Measurements from ENCODE around the gene ANKRD40.

ANKRD40 gene

DNA sequence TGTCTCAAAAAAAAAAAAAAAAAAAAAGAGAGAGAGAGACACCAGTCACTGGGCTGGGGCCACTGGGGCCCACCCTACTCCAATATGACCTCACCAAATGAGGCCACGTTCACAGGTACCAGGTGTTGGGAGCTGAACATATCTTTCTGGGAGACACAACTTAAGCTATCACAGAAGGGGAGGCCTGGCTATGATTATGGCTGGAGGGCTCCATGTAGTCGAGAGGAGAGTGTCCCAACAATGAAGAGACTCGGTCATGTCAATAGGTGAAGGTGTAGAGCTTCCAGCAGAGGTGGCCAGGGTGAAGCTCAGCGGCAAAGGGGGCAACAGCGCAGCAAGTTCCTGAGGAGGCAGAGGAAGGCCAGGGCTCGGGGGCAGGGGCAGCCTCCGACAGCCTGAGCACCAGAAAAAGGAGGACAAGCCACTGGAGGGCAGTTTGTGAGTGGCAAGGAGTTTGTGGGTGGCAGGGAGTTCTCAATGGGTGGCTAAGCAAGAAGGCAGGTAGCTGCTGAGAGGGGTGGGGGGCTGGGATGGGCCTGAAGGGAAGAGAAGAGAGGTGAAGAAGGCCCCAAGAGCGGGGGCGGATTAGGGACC is 45.0 kb downstream of the ANKRD40 start:
- no peak overlapping the region for H3K4me3 ChIP-seq (ENCODE audit: low read depth, low read length, poor library complexity, severe bottlenecking)
- no peaks in the 10 kb centered on the region for H3K9me3 ChIP-seq (ENCODE audit: low read length)
- no peak overlapping the region for H3K27ac ChIP-seq (ENCODE audit: low read depth, low read length, poor library complexity, severe bottlenecking)
- H3K36me3 ChIP-seq (ENCODE audit: insufficient read depth, low read length), result no peaks in the 10 kb centered on the region
- no peaks in the 10 kb centered on the region; the same call in 1 of the 2 replicates for H3K27me3 ChIP-seq (ENCODE audit: insufficient read depth, low read length)
- H3K9me2 ChIP-seq (ENCODE audit: low read depth, low read length), result no peaks in the 10 kb centered on the region
- H3K79me2 ChIP-seq (ENCODE audit: insufficient read depth, low read length), result no peaks in the 10 kb centered on the region
- H3K9ac ChIP-seq (ENCODE audit: low read length), result no peak overlapping the region
- no peak for TF ChIP-seq EZH2 (IDR thresholded peaks at IDR 0.05; ENCODE audit: borderline replicate concordance, low read length)
- TF ChIP-seq, protein P1, sequence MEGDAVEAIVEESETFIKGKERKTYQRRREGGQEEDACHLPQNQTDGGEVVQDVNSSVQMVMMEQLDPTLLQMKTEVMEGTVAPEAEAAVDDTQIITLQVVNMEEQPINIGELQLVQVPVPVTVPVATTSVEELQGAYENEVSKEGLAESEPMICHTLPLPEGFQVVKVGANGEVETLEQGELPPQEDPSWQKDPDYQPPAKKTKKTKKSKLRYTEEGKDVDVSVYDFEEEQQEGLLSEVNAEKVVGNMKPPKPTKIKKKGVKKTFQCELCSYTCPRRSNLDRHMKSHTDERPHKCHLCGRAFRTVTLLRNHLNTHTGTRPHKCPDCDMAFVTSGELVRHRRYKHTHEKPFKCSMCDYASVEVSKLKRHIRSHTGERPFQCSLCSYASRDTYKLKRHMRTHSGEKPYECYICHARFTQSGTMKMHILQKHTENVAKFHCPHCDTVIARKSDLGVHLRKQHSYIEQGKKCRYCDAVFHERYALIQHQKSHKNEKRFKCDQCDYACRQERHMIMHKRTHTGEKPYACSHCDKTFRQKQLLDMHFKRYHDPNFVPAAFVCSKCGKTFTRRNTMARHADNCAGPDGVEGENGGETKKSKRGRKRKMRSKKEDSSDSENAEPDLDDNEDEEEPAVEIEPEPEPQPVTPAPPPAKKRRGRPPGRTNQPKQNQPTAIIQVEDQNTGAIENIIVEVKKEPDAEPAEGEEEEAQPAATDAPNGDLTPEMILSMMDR (IDR thresholded peaks at IDR 0.05; ENCODE audit: low read length), result no peak
- H2AFZ ChIP-seq (ENCODE audit: low read length), result no peak overlapping the region
- H3F3A ChIP-seq (ENCODE audit: insufficient read depth, low read length), result no peaks in the 10 kb centered on the region
- H3K4me1 ChIP-seq (ENCODE audit: insufficient read depth, low read length, severe bottlenecking), result no peaks in the 10 kb centered on the region
- no peak overlapping the region for H3K4me2 ChIP-seq (ENCODE audit: low read length)
- H4K20me1 ChIP-seq (ENCODE audit: insufficient read depth, low read length), result no peaks in the 10 kb centered on the region

DNA sequence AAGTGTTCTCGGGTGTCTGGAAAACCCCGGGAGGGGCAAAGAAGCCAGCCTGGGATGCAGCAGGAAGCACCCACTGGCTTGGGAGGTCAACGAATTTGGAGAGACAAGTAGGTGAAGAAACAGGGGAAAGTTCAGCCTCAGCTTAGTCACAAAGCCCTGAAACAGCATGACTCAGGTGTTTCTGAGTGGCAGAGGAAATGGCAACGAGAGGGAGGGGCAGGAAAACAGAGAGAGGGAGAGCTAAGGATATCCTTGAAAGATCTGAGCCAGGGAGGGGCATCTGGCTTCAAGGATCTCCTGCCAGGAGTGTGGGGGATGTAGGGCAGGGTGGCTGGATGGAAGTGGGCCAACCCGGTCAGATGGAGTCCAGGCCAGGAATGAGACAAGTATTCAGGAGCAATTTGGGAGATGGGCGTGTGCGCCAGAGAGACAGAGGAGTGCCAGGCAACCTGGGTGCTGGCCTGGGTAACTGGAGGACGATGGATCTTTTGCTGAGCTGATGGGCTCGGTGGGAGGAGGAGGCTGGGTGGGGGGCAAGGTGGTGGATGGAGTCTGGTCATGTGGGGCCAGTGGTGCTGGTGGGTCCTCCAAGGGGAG is 45.8 kb downstream of the ANKRD40 start:
- H3K9me2 ChIP-seq (ENCODE audit: low read depth, low read length), result no peaks in the 10 kb centered on the region
- no peak overlapping the region for H2AFZ ChIP-seq (ENCODE audit: low read length)
- no peaks in the 10 kb centered on the region for H3K79me2 ChIP-seq (ENCODE audit: insufficient read depth, low read length)
- H3K4me3 ChIP-seq (ENCODE audit: low read depth, low read length, poor library complexity, severe bottlenecking), result no peak overlapping the region
- TF ChIP-seq, protein P1 (IDR thresholded peaks at IDR 0.05; ENCODE audit: low read length), result no peak
- no peak for TF ChIP-seq EZH2 (IDR thresholded peaks at IDR 0.05; ENCODE audit: borderline replicate concordance, low read length)
- H4K20me1 ChIP-seq (ENCODE audit: insufficient read depth, low read length), result no peaks in the 10 kb centered on the region
- no peak overlapping the region for H3K4me2 ChIP-seq (ENCODE audit: low read length)
- H3K36me3 ChIP-seq (ENCODE audit: insufficient read depth, low read length), result no peaks in the 10 kb centered on the region
- no peaks in the 10 kb centered on the region for H3K9me3 ChIP-seq (ENCODE audit: low read length)
- no peaks in the 10 kb centered on the region; the same call in 1 of the 2 replicates for H3K27me3 ChIP-seq (ENCODE audit: insufficient read depth, low read length)
- no peaks in the 10 kb centered on the region for H3F3A ChIP-seq (ENCODE audit: insufficient read depth, low read length)
- no peaks in the 10 kb centered on the region for H3K4me1 ChIP-seq (ENCODE audit: insufficient read depth, low read length, severe bottlenecking)
- H3K27ac ChIP-seq (ENCODE audit: low read depth, low read length, poor library complexity, severe bottlenecking), result no peak overlapping the region
- no peak overlapping the region for H3K9ac ChIP-seq (ENCODE audit: low read length)

DNA sequence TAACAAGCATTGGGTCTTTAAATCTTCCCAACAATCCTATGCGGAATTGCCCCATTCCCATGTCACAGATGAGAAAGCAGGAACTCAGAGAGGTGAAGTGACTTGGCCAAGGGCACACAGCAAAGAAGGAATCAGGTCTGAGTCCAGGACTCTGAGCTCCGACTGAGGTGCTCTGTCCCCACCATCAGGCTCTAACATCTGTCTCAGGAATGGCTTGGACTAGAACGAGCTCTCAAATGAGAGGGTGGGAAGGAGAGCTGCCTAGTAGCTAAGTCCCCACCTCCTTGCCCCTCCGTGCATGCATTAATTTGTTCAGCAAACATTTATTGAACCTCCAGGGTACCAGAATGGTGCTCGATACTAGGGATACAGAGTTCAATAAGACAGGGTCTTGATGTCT is 46.4 kb downstream of the ANKRD40 start:
- Histone ChIP-seq H3K79me2 (ENCODE audit: insufficient read depth, low read length) (no peaks in the 10 kb centered on the region), H3K4me3 (ENCODE audit: low read depth, low read length, poor library complexity, severe bottlenecking) (no peak overlapping the region), H3K9me2 (ENCODE audit: low read depth, low read length) (no peaks in the 10 kb centered on the region), H4K20me1 (ENCODE audit: insufficient read depth, low read length) (no peaks in the 10 kb centered on the region), H3K4me1 (ENCODE audit: insufficient read depth, low read length, severe bottlenecking) (no peaks in the 10 kb centered on the region), H3K27me3 (ENCODE audit: insufficient read depth, low read length) (no peaks in the 10 kb centered on the region; the same call in 1 of the 2 replicates), H3K4me2 (ENCODE audit: low read length) (no peak overlapping the region), H3K27ac (ENCODE audit: low read depth, low read length, poor library complexity, severe bottlenecking) (no peak overlapping the region), H3K9ac (ENCODE audit: low read length) (no peak overlapping the region), H3K9me3 (ENCODE audit: low read length) (no peaks in the 10 kb centered on the region), H3K36me3 (ENCODE audit: insufficient read depth, low read length) (no peaks in the 10 kb centered on the region), H3F3A (ENCODE audit: insufficient read depth, low read length) (no peaks in the 10 kb centered on the region), H2AFZ (ENCODE audit: low read length) (no peak overlapping the region)
- TF ChIP-seq, protein P1 (IDR thresholded peaks at IDR 0.05; ENCODE audit: low read length), result no peak
- no peak for TF ChIP-seq EZH2 (IDR thresholded peaks at IDR 0.05; ENCODE audit: borderline replicate concordance, low read length)

Data from OCI-LY1 (cell line).